Prostate gland (tissue), 2 donors: ENCODE results near the gene MAP4K5. TPM values are rescaled to one million over a fixed set of nuclear protein-coding genes. Genes with fewer than 3 reads are reported as not detected.

Source experiments
- DNase-seq: peaks from one replicate; pipeline ENCODE4 v3.0.0-alpha.2; 2019; ENCODE audit warnings: low spot score
- H3K27ac ChIP-seq, 2 donors: fragments of 200-600 bp; sonication (generic); 2 replicates each; pipeline ENCODE4 v1.5.1; 2017 to 2019
- H3K27me3 ChIP-seq: fragments of 200-600 bp; sonication (generic); replicated peaks from 2 replicates; pipeline ENCODE4 v1.5.1; 2019; ENCODE audit not compliant: insufficient read depth
- H3K36me3 ChIP-seq, 2 donors: fragments of 200-600 bp; sonication (generic); 1 replicate in 1 of 2; 2 replicates in 1 of 2; pipeline versions ENCODE4 v1.5.1 to v1.8.1; 2017 to 2019
- H3K4me1 ChIP-seq: fragments of 200-600 bp; sonication (generic); replicated peaks from 2 replicates; pipeline ENCODE4 v1.5.1; 2019
- H3K4me3 ChIP-seq, 2 donors: fragments of 200-600 bp; sonication (generic); 2 replicates each; pipeline ENCODE4 v1.5.1; 2017 to 2019
- H3K9me3 ChIP-seq: fragments of 200-600 bp; sonication (generic); 2 replicates; pipeline ENCODE4 v1.5.1; 2017
- CTCF ChIP-seq, 4 experiments: fragments of 200-600 bp in 2 of 4; fragments of 450-650 bp in 2 of 4; sonication (generic) in 2 of 4; IDR thresholded peaks; 1 replicate in 3 of 4; 2 replicates in 1 of 4; pipeline ENCODE4 v1.5.1; 2016 to 2019; ENCODE audit warnings: antibody characterized with exemption in 4 of 4, mild to moderate bottlenecking in 2 of 4, moderate library complexity in 2 of 4
- POLR2A ChIP-seq: fragments of 450-650 bp; IDR thresholded peaks from one replicate; pipeline ENCODE4 v1.6.1; 2016; ENCODE audit warnings: antibody characterized with exemption, mild to moderate bottlenecking
- POLR2AphosphoS5 ChIP-seq: sonication (generic); formaldehyde crosslinking; IDR thresholded peaks from one replicate; pipeline ENCODE4 v1.6.1; 2017; ENCODE audit warnings: antibody characterized with exemption
- WGBS: methylation state at CpG from one replicate; pipeline ENCODE4 v1.1.5; 2018; 5-methylcytosine and 5-hydroxymethylcytosine counted together
- intact Hi-C: fragments of 100-400 bp; cut with DNase I; formaldehyde crosslinking; loops from one replicate; pipeline ENCODE4 v1.14.2; 2022
- total RNA-seq, 2 donors: library from RNA; depleted of rRNA; stranded (reverse); fragments of >200 nt; gene quantifications; one replicate each; pipeline ENCODE4 v1.1.0, GENCODE V29; 2016

Gene MAP4K5
- total RNA-seq, 2 donors from 2014 or later = 76.2 to 102 TPM

- Histone ChIP-seq H3K9me3 (no peaks in the 10 kb centered on the region), H3K4me1 (no peaks in the 10 kb centered on the region), H3K27ac (no peak overlapping the region), H3K27me3 (no peaks in the 10 kb centered on the region), H3K4me3 (no peak overlapping the region), H3K36me3 (no peaks in the 10 kb centered on the region)
- no peak for TF ChIP-seq POLR2A
- no peak for TF ChIP-seq POLR2AphosphoS5
- DNase-seq = no peak
- intact Hi-C loops = no loop called here
- WGBS = 99% methylated on average over 2 of the region's 2 CpGs
These were observed 78.5 kb downstream of the MAP4K5 start for GRCh38 chr14:50453869-50454268.

DNA sequence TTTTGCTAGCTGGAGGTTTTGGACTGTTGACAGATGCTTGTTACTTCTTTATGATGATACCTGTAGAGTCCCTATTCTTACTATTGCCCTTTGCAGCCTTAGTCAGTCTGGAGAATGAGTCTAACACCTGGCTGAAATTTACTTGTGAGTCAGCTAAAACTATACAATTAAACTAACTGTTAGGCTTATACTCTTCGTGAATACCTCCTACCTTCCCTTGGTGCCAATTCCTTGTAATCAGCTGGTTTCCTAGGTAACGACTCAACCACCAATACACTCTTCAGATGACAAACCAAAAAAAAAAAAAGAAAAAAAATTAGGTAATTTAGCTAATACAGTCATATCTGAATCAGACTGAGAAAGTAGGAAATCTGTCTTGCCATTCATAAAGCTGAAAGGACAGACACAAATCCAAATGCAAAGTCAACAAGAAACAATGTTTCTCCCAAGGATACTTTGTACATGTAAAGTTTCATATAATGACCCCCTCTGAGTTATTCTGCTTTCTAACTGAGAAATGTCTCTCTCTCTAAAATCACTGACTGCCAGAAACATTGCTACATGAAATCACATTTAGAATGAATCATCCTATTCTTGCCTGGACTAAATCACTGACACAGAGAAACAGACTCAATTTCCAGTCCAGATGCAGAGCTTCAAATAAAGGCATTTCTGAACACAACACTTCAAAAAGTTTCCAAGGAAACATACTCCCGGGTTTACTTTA lies 79.2 kb downstream of the MAP4K5 start:
- no peak overlapping the region for H3K4me3 ChIP-seq
- H3K36me3 ChIP-seq = no peaks in the 10 kb centered on the region
- WGBS = 50% methylated on average over 3 of the region's 3 CpGs
- H3K9me3 ChIP-seq = no peaks in the 10 kb centered on the region
- H3K27me3 ChIP-seq = no peaks in the 10 kb centered on the region
- H3K27ac ChIP-seq = no peak overlapping the region
- TF ChIP-seq CTCF (IDR thresholded peaks at IDR 0.05) (no peak), POLR2A (no peak), POLR2AphosphoS5 (no peak)
- no peaks in the 10 kb centered on the region for H3K4me1 ChIP-seq
- no peak for DNase-seq
- intact Hi-C loops = no loop called here

DNA sequence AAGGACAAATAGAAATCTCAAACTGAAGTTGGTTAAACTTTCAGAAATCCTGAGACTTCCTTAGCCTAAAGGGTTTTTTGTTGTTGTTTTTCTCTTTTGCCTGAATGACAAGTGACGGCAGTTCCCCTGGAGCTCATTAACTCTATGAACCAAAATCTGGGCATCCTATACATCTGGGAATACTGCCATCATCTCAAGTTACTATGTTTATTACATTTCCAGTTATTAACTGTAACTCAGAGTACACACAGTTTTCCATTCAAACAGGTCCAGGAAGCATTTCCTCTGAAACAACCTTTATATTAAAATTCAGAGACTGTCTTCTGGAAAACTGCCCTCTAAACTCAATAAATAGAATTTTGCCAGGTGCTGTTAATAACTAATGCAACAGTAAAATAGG lies 80.1 kb downstream of the MAP4K5 start:
- WGBS = 39% methylated on average over 1 of the region's 1 CpG
- DNase-seq = no peak
- Histone ChIP-seq H3K36me3 (no peaks in the 10 kb centered on the region), H3K27ac (no peak overlapping the region), H3K9me3 (no peaks in the 10 kb centered on the region), H3K4me3 (no peak overlapping the region), H3K27me3 (no peaks in the 10 kb centered on the region), H3K4me1 (no peaks in the 10 kb centered on the region)
- intact Hi-C loops = no loop called here
- TF ChIP-seq POLR2AphosphoS5 (peak; percentile 38), CTCF (IDR thresholded peaks at IDR 0.05) (no peak), POLR2A (no peak)

GRCh38 chr14:50451854-50452253 lies 80.5 kb downstream of the MAP4K5 start:
- Histone ChIP-seq H3K4me3 (no peak overlapping the region), H3K27ac (no peak overlapping the region), H3K4me1 (no peaks in the 10 kb centered on the region), H3K27me3 (no peaks in the 10 kb centered on the region), H3K36me3 (no peaks in the 10 kb centered on the region), H3K9me3 (no peaks in the 10 kb centered on the region)
- TF ChIP-seq CTCF (IDR thresholded peaks at IDR 0.05) = no peak
- no peak for TF ChIP-seq POLR2AphosphoS5
- TF ChIP-seq POLR2A = no peak
- intact Hi-C loops = no loop called here
- DNase-seq = no peak
- 86% methylated on average over 6 of the region's 6 CpGs for WGBS

GRCh38 chr14:50447461-50447860 lies 84.9 kb downstream of the MAP4K5 start:
- Histone ChIP-seq H3K27ac (no peak overlapping the region), H3K36me3 (peaks cover 0 to 3% of the 10 kb centered on the region in 2 donors), H3K27me3 (no peaks in the 10 kb centered on the region), H3K4me3 (no peak overlapping the region), H3K9me3 (no peaks in the 10 kb centered on the region), H3K4me1 (no peaks in the 10 kb centered on the region)
- no peak for TF ChIP-seq POLR2A
- TF ChIP-seq CTCF (IDR thresholded peaks at IDR 0.05) = no peak
- intact Hi-C loops = no loop called here
- no peak for DNase-seq
- 20% methylated on average over 1 of the region's 1 CpG for WGBS
